Measurements from ENCODE around the gene TLR1.

TLR1 gene

GRCh38 chr4:38803833-38804653 is 548 bp downstream of the TLR1 start:
- peak in 1 of 2 experiments; percentile 21 for DNase-seq (ENCODE audit: low read depth in 1 of 2, low spot score in 1 of 2)
- peak overlapping the region; percentile 43 for H3K4me3 ChIP-seq (replicated peaks; ENCODE audit: insufficient read depth, low read length)
- TF ChIP-seq CTCF (IDR thresholded peaks at IDR 0.05; ENCODE audit: insufficient read depth, low read length) (no peak), SPI1 (IDR thresholded peaks at IDR 0.05; ENCODE audit: borderline replicate concordance, low read depth) (no peak)
- no peaks in the 10 kb centered on the region for H3K27me3 ChIP-seq (ENCODE audit: insufficient read depth, poor library complexity, severe bottlenecking)
- peak overlapping the region; percentile 77 for H3K27ac ChIP-seq (replicated peaks)

- DNase-seq (ENCODE audit: low read depth in 1 of 2, low spot score in 1 of 2) = no peak
Observed at GRCh38 chr4:38802561-38803355, 1.8 kb downstream of the TLR1 start.

GRCh38 chr4:38800961-38801450 is 3.6 kb downstream of the TLR1 start:
- Histone ChIP-seq H3K4me3 (replicated peaks; ENCODE audit: insufficient read depth, low read length) (no peak overlapping the region), H3K27me3 (ENCODE audit: insufficient read depth, poor library complexity, severe bottlenecking) (no peaks in the 10 kb centered on the region), H3K27ac (replicated peaks) (peak overlapping the region; percentile 47; the same call in 1 of the 2 replicates)
- peak in 1 of 2 experiments; percentile 45 for DNase-seq (ENCODE audit: low read depth in 1 of 2, low spot score in 1 of 2)
- TF ChIP-seq SPI1 (IDR thresholded peaks at IDR 0.05; ENCODE audit: borderline replicate concordance, low read depth) (no peak), REST (IDR thresholded peaks at IDR 0.05; ENCODE audit: insufficient replicate concordance, low read depth) (no peak), GABPA (IDR thresholded peaks at IDR 0.05; ENCODE audit: low read depth) (no peak)

More at GRCh38 chr4:38802561-38803355, 1.8 kb downstream of the TLR1 start:
- no peak for TF ChIP-seq REST (IDR thresholded peaks at IDR 0.05; ENCODE audit: insufficient replicate concordance, low read depth)
- TF ChIP-seq CTCF (IDR thresholded peaks at IDR 0.05; ENCODE audit: insufficient read depth, low read length) = no peak
- TF ChIP-seq GABPA (IDR thresholded peaks at IDR 0.05; ENCODE audit: low read depth) = no peak
- no peak for TF ChIP-seq POLR2AphosphoS5 (IDR thresholded peaks at IDR 0.05; ENCODE audit: low read depth)
- no peak for TF ChIP-seq SPI1 (IDR thresholded peaks at IDR 0.05; ENCODE audit: borderline replicate concordance, low read depth)
- H3K27me3 ChIP-seq (ENCODE audit: insufficient read depth, poor library complexity, severe bottlenecking) = no peaks in the 10 kb centered on the region
- H3K4me3 ChIP-seq (replicated peaks; ENCODE audit: insufficient read depth, low read length) = no peak overlapping the region
- H3K27ac ChIP-seq (replicated peaks) = no peak overlapping the region

- no peak for DNase-seq (ENCODE audit: low read depth in 1 of 2, low spot score in 1 of 2)
- Histone ChIP-seq H3K27me3 (ENCODE audit: insufficient read depth, poor library complexity, severe bottlenecking) (no peaks in the 10 kb centered on the region), H3K4me3 (replicated peaks; ENCODE audit: insufficient read depth, low read length) (no peak overlapping the region), H3K27ac (replicated peaks) (peak overlapping the region; percentile 47; the same call in 1 of the 2 replicates)
- TF ChIP-seq SPI1 (IDR thresholded peaks at IDR 0.05; ENCODE audit: borderline replicate concordance, low read depth) = no peak
- TF ChIP-seq REST (IDR thresholded peaks at IDR 0.05; ENCODE audit: insufficient replicate concordance, low read depth) = no peak
- TF ChIP-seq GABPA (IDR thresholded peaks at IDR 0.05; ENCODE audit: low read depth) = no peak
- no peak for TF ChIP-seq POLR2AphosphoS5 (IDR thresholded peaks at IDR 0.05; ENCODE audit: low read depth)
- no peak for TF ChIP-seq CTCF (IDR thresholded peaks at IDR 0.05; ENCODE audit: insufficient read depth, low read length)
Observed at GRCh38 chr4:38800366-38800765, 4.2 kb downstream of the TLR1 start.
